ENCODE measurements around the gene SLC22A12.

SLC22A12 gene

GRCh38 chr11:64638829-64639228 lies 47.8 kb downstream of the SLC22A12 start:
- peaks cover 25% of the 10 kb centered on the region for H3K4me1 Mint-ChIP-seq
- peaks cover 9% of the 10 kb centered on the region for H3K36me3 Mint-ChIP-seq (ENCODE audit: low read depth)
- TF ChIP-seq CTCF (IDR thresholded peaks at IDR 0.05; ENCODE audit: unreplicated experiment in 3 of 3): no peak
- no peak overlapping the region for H3K4me3 Mint-ChIP-seq
- H3K27me3 Mint-ChIP-seq (ENCODE audit: low read depth): peaks cover 25% of the 10 kb centered on the region
- no peak overlapping the region for H3K27ac Mint-ChIP-seq
- H3K9me3 Mint-ChIP-seq: no peaks in the 10 kb centered on the region

- Mint-ChIP-seq H3K9me3 (no peaks in the 10 kb centered on the region), H3K27me3 (ENCODE audit: low read depth) (peaks cover 30% of the 10 kb centered on the region), H3K4me1 (peaks cover 32% of the 10 kb centered on the region), H3K36me3 (ENCODE audit: low read depth) (peaks cover 2% of the 10 kb centered on the region), H3K27ac (no peak overlapping the region), H3K4me3 (no peak overlapping the region)
- TF ChIP-seq CTCF (IDR thresholded peaks at IDR 0.05; ENCODE audit: unreplicated experiment in 3 of 3): no peak
Observed at GRCh38 chr11:64639885-64640284, 48.9 kb downstream of the SLC22A12 start.

GRCh38 chr11:64641596-64642417 lies 50.8 kb downstream of the SLC22A12 start:
- Mint-ChIP-seq H3K36me3 (ENCODE audit: low read depth) (no peaks in the 10 kb centered on the region), H3K27me3 (ENCODE audit: low read depth) (peaks cover 41% of the 10 kb centered on the region), H3K4me1 (peaks cover 33% of the 10 kb centered on the region), H3K27ac (no peak overlapping the region), H3K4me3 (no peak overlapping the region), H3K9me3 (no peaks in the 10 kb centered on the region)
- TF ChIP-seq CTCF (IDR thresholded peaks at IDR 0.05; ENCODE audit: unreplicated experiment in 3 of 3): no peak

- no peaks in the 10 kb centered on the region for H3K36me3 Mint-ChIP-seq (ENCODE audit: low read depth)
- peaks cover 45% of the 10 kb centered on the region for H3K27me3 Mint-ChIP-seq (ENCODE audit: low read depth)
- H3K4me3 Mint-ChIP-seq: no peak overlapping the region
- no peak for TF ChIP-seq CTCF (IDR thresholded peaks at IDR 0.05; ENCODE audit: unreplicated experiment in 3 of 3)
- H3K27ac Mint-ChIP-seq: no peak overlapping the region
- peaks cover 39% of the 10 kb centered on the region for H3K4me1 Mint-ChIP-seq
- no peaks in the 10 kb centered on the region for H3K9me3 Mint-ChIP-seq
Observed at GRCh38 chr11:64642418-64642735, 51.4 kb downstream of the SLC22A12 start.

- Mint-ChIP-seq H3K27me3 (ENCODE audit: low read depth) (peaks cover 41% of the 10 kb centered on the region), H3K4me1 (peaks cover 39% of the 10 kb centered on the region), H3K4me3 (peak overlapping the region; percentile 95 to 97 (median 97)), H3K9me3 (no peaks in the 10 kb centered on the region), H3K36me3 (ENCODE audit: low read depth) (no peaks in the 10 kb centered on the region), H3K27ac (no peak overlapping the region)
- TF ChIP-seq CTCF (IDR thresholded peaks at IDR 0.05; ENCODE audit: unreplicated experiment in 3 of 3): no peak
Observed at GRCh38 chr11:64642871-64643255, 51.8 kb downstream of the SLC22A12 start.

- TF ChIP-seq CTCF (IDR thresholded peaks at IDR 0.05; ENCODE audit: unreplicated experiment in 3 of 3): no peak
- Mint-ChIP-seq H3K27me3 (ENCODE audit: low read depth) (peaks cover 42% of the 10 kb centered on the region), H3K27ac (no peak overlapping the region), H3K4me1 (peaks cover 40% of the 10 kb centered on the region), H3K9me3 (no peaks in the 10 kb centered on the region), H3K36me3 (ENCODE audit: low read depth) (no peaks in the 10 kb centered on the region), H3K4me3 (peak overlapping the region; percentile 95 to 97 (median 97))
Observed at GRCh38 chr11:64643256-64643881, 52.3 kb downstream of the SLC22A12 start.
